ENCODE data around the gene MKNK1. TPM values are rescaled to one million over a fixed set of nuclear protein-coding genes. Genes with fewer than 3 reads are reported as not detected.

Gene MKNK1
- total RNA-seq, 2 donors from 2014 or later: 35.5 to 37.5 TPM

GRCh38 chr1:46533179-46533864, 70.7 kb downstream of the MKNK1 start:
- Mint-ChIP-seq H3K4me1 (ENCODE audit: low read depth) (peaks cover 36% of the 10 kb centered on the region), H3K4me3 (peak overlapping the region; percentile 73 to 85), H3K27me3 (ENCODE audit: low read depth) (peaks cover 58% of the 10 kb centered on the region), H3K36me3 (ENCODE audit: insufficient read depth in 2 of 2) (no peaks in the 10 kb centered on the region), H3K27ac (no peak overlapping the region), H3K9me3 (no peaks in the 10 kb centered on the region)
- peak; percentile 45 to 53 for DNase-seq
- peak; percentile 63 to 65 for ATAC-seq (replicated peaks in 1 of 2)

DNA sequence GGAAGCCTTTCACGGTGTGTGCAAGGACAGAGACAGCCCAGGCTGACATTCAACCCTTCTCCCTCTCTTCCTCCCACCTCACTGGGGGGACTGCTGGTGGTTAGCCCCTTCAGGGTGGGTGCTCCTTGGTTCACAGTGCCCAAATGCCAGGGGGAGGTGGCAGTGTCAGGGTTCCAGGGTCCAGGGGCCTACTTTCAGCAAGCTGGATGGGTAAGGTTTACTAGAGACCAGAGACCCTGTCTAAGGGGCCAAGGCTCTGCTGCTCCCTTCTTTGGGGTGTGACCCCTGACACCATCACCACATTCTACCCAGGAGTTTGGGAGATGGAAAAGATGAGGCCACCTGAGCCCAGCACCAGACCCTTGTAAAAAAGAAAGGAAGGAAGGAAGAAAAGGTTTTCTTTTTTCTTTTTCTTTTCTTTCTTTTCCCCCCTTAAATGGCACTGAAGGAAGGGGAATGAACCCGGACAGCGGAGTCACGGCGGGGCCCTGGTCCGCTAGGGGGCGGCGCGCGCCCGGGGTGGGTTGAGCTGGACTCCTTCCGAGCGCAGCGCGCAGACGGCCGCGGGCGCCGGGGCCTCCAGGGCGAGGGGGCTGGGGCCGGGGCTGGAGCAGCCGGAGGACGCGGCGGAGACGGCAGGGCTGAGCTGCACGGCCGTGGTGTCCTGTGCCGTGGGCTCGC, 71.4 kb downstream of the MKNK1 start:
- Mint-ChIP-seq H3K4me3 (peak overlapping the region; percentile 15 to 61), H3K4me1 (ENCODE audit: low read depth) (peaks cover 36% of the 10 kb centered on the region)
- ATAC-seq (replicated peaks in 1 of 2): peak; percentile 76

GRCh38 chr1:46532095-46532494, 72.0 kb downstream of the MKNK1 start:
- peak overlapping the region; percentile 32 to 55 for H3K4me3 Mint-ChIP-seq
- DNase-seq (peak; percentile 22 to 44), ATAC-seq (replicated peaks in 1 of 2) (peak; percentile 43 to 52)
- peaks cover 36% of the 10 kb centered on the region for H3K4me1 Mint-ChIP-seq (ENCODE audit: low read depth)
- no peaks in the 10 kb centered on the region for H3K36me3 Mint-ChIP-seq (ENCODE audit: insufficient read depth in 2 of 2)
- H3K27me3 Mint-ChIP-seq (ENCODE audit: low read depth): peaks cover 63% of the 10 kb centered on the region
- no peaks in the 10 kb centered on the region for H3K9me3 Mint-ChIP-seq
- no peak overlapping the region for H3K27ac Mint-ChIP-seq

More for the DNA sequence above, 71.4 kb downstream of the MKNK1 start:
- H3K9me3 Mint-ChIP-seq: no peaks in the 10 kb centered on the region
- H3K27me3 Mint-ChIP-seq (ENCODE audit: low read depth): peaks cover 63% of the 10 kb centered on the region
- peak; percentile 77 to 84 for DNase-seq
- no peak overlapping the region for H3K27ac Mint-ChIP-seq
- no peaks in the 10 kb centered on the region for H3K36me3 Mint-ChIP-seq (ENCODE audit: insufficient read depth in 2 of 2)

- H3K4me3 Mint-ChIP-seq: no peak overlapping the region
- peaks cover 36% of the 10 kb centered on the region for H3K4me1 Mint-ChIP-seq (ENCODE audit: low read depth)
- H3K36me3 Mint-ChIP-seq (ENCODE audit: insufficient read depth in 2 of 2): no peaks in the 10 kb centered on the region
- H3K27ac Mint-ChIP-seq: no peak overlapping the region
- no peak for DNase-seq
- H3K27me3 Mint-ChIP-seq (ENCODE audit: low read depth): peaks cover 59% of the 10 kb centered on the region
- no peak for ATAC-seq (replicated peaks in 1 of 2)
- H3K9me3 Mint-ChIP-seq: no peaks in the 10 kb centered on the region
Observed at GRCh38 chr1:46530791-46531409, 73.2 kb downstream of the MKNK1 start.

- H3K4me1 Mint-ChIP-seq (ENCODE audit: low read depth): peaks cover 36% of the 10 kb centered on the region
- peaks cover 65% of the 10 kb centered on the region for H3K27me3 Mint-ChIP-seq (ENCODE audit: low read depth)
- H3K9me3 Mint-ChIP-seq: no peaks in the 10 kb centered on the region
- no peak overlapping the region for H3K4me3 Mint-ChIP-seq
- no peak overlapping the region for H3K27ac Mint-ChIP-seq
- H3K36me3 Mint-ChIP-seq (ENCODE audit: insufficient read depth in 2 of 2): no peaks in the 10 kb centered on the region
- ATAC-seq (replicated peaks in 1 of 2) (no peak), DNase-seq (no peak)
Observed at GRCh38 chr1:46530311-46530710, 73.8 kb downstream of the MKNK1 start.

- H3K4me1 Mint-ChIP-seq (ENCODE audit: low read depth): peaks cover 40% of the 10 kb centered on the region
- no peaks in the 10 kb centered on the region for H3K9me3 Mint-ChIP-seq
- no peaks in the 10 kb centered on the region for H3K36me3 Mint-ChIP-seq (ENCODE audit: insufficient read depth in 2 of 2)
- H3K4me3 Mint-ChIP-seq: peak overlapping the region; percentile 5 to 26
- peaks cover 66% of the 10 kb centered on the region for H3K27me3 Mint-ChIP-seq (ENCODE audit: low read depth)
- peak; percentile 23 to 42 for DNase-seq
- H3K27ac Mint-ChIP-seq: no peak overlapping the region
- peak; percentile 44 to 54 for ATAC-seq (replicated peaks in 1 of 2)
Observed at GRCh38 chr1:46529031-46529630, 74.9 kb downstream of the MKNK1 start.

DNA sequence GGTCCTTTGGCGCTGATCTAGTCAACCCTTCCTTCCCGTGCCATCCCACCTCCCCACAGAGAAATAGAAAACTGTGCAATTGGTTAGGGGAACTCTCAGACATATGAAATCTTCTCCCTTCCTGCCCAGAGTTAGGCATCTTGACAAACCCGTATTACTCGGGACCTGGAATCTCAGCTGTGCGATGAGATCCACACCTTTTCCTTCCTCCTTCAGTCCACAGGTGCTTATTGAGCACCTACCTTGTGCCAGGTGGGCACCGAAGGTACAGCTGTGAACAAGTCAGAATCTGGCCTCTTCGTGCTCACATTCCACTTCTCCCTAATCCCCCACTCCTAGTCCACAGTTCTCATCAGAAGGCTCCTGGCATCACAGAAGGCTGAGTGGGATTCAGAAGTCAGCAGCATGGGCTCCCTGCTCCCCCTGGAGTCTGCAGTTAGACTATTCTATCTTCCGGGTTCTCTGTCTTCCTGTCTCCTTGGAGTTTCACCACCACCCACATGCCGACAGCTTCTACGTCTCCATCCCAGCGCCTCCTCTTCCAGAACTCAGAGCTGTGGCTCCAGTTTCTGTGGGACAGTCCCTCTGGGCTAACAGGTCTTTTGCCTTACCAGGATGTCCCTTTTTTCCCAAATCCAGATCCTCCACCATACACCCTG, 75.6 kb downstream of the MKNK1 start:
- Mint-ChIP-seq H3K27me3 (ENCODE audit: low read depth) (peaks cover 59% of the 10 kb centered on the region), H3K36me3 (ENCODE audit: insufficient read depth in 2 of 2) (no peaks in the 10 kb centered on the region), H3K27ac (no peak overlapping the region), H3K4me3 (peak overlapping the region in 1 of 2 donors; percentile 18), H3K9me3 (no peaks in the 10 kb centered on the region), H3K4me1 (ENCODE audit: low read depth) (peaks cover 35% of the 10 kb centered on the region)
- no peak for ATAC-seq (replicated peaks in 1 of 2)
- DNase-seq: no peak

- H3K4me1 Mint-ChIP-seq (ENCODE audit: low read depth): peaks cover 37% of the 10 kb centered on the region
- no peaks in the 10 kb centered on the region for H3K36me3 Mint-ChIP-seq (ENCODE audit: insufficient read depth in 2 of 2)
- ATAC-seq (replicated peaks in 1 of 2) (peak; percentile 64 to 65), DNase-seq (peak; percentile 84 to 85)
- H3K27ac Mint-ChIP-seq: no peak overlapping the region
- H3K4me3 Mint-ChIP-seq: no peak overlapping the region
- H3K9me3 Mint-ChIP-seq: no peaks in the 10 kb centered on the region
- H3K27me3 Mint-ChIP-seq (ENCODE audit: low read depth): peaks cover 59% of the 10 kb centered on the region
Observed at GRCh38 chr1:46527474-46528296, 76.4 kb downstream of the MKNK1 start.

- H3K9me3 Mint-ChIP-seq: no peaks in the 10 kb centered on the region
Observed at GRCh38 chr1:46526691-46527291, 77.3 kb downstream of the MKNK1 start.

GRCh38 chr1:46526013-46526690, 77.9 kb downstream of the MKNK1 start:
- Mint-ChIP-seq H3K4me3 (no peak overlapping the region), H3K9me3 (no peaks in the 10 kb centered on the region), H3K27ac (no peak overlapping the region), H3K36me3 (ENCODE audit: insufficient read depth in 2 of 2) (no peaks in the 10 kb centered on the region), H3K27me3 (ENCODE audit: low read depth) (peaks cover 58% of the 10 kb centered on the region), H3K4me1 (ENCODE audit: low read depth) (peaks cover 43% of the 10 kb centered on the region)
- no peak for DNase-seq
- no peak for ATAC-seq (replicated peaks in 1 of 2)

More at GRCh38 chr1:46526691-46527291, 77.3 kb downstream of the MKNK1 start:
- Mint-ChIP-seq H3K36me3 (ENCODE audit: insufficient read depth in 2 of 2) (no peaks in the 10 kb centered on the region), H3K4me1 (ENCODE audit: low read depth) (peaks cover 40% of the 10 kb centered on the region), H3K4me3 (no peak overlapping the region), H3K27ac (no peak overlapping the region), H3K27me3 (ENCODE audit: low read depth) (peaks cover 59% of the 10 kb centered on the region)
- ATAC-seq (replicated peaks in 1 of 2) (no peak), DNase-seq (no peak)

DNA sequence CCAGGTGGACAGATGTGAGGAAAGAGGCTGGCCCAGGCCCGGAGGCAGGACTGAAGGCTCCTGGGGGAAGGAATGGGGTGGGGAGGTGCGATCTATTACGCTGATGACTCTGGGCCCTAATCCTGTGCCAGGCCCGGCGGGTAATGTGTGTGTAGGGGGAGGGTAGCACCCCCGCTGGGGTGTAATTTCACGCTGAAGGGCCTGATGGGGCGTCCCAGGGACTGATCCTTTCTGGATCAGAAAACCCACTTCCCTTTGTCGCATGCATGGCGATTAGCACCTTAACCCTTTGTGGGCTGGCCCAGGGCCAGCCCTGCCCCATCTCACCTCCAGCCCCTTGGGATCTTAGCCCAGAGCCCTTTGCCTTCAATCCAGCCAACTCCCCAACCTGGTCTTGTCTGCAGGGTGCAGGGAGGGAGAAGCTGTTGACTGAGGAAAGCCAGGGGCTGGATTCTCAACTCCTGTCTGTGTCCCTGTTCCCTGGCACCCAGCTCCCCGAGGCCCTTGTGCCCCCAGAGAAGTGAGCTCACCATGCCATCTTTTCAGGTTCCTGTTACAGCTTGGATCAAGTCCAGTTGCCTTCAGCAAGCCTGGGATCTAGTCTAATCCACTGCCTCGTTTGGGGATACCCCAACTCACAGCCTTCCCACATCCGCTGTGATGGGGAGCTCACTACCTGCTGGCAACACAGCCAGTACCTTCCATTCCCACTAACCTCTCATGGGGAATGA, 78.7 kb downstream of the MKNK1 start:
- DNase-seq (no peak), ATAC-seq (replicated peaks in 1 of 2) (no peak)
- H3K36me3 Mint-ChIP-seq (ENCODE audit: insufficient read depth in 2 of 2): no peaks in the 10 kb centered on the region
- H3K27me3 Mint-ChIP-seq (ENCODE audit: low read depth): peaks cover 51% of the 10 kb centered on the region
- H3K4me1 Mint-ChIP-seq (ENCODE audit: low read depth): peaks cover 41% of the 10 kb centered on the region
- H3K27ac Mint-ChIP-seq: no peak overlapping the region
- no peaks in the 10 kb centered on the region for H3K9me3 Mint-ChIP-seq
- no peak overlapping the region for H3K4me3 Mint-ChIP-seq

All from activated T-cell treated with anti-CD3 and anti-CD28 coated beads, Interleukin-2, amount 50 U/mL, for 72 hours (primary cell).